Heart right ventricle (tissue), 16 donors: ENCODE measurements around the gene OXCT1. TPM values are rescaled to one million over a fixed set of nuclear protein-coding genes. Genes with fewer than 3 reads are reported as not detected.

Experiments
- ATAC-seq, 8 donors: fragments of 200-7000 bp; cut with Tn5 transposase; one replicate each; pipeline ENCODE4 v1.9.1; 2020; ENCODE audit warnings: mild to moderate bottlenecking in 8 of 8, moderate library complexity in 8 of 8, moderate number of reproducible peaks in 1 of 8
- DNase-seq, 2 donors: peaks; one replicate each; pipeline ENCODE4 v3.0.0-alpha.2; 2020
- H3K27ac ChIP-seq, 10 donors: fragments of 200-600 bp; sonication (generic) in 2 of 10; one replicate each; pipeline versions ENCODE4 v1.5.0 to v1.8.0; 2020 to 2022; ENCODE audit warnings: mild to moderate bottlenecking in 3 of 10
- H3K27me3 ChIP-seq, 7 donors: fragments of 200-600 bp; one replicate each; pipeline ENCODE4 v1.8.0; 2021 to 2022; ENCODE audit warnings: mild to moderate bottlenecking in 2 of 7
- H3K36me3 ChIP-seq, 9 donors: fragments of 200-600 bp; sonication (generic) in 1 of 9; one replicate each; pipeline versions ENCODE4 v1.5.0 to v1.8.0; 2020 to 2022; ENCODE audit warnings: mild to moderate bottlenecking in 2 of 9
- H3K4me1 ChIP-seq, 9 donors: fragments of 200-600 bp; sonication (generic) in 1 of 9; one replicate each; pipeline versions ENCODE4 v1.5.0 to v1.8.0; 2020 to 2022; ENCODE audit warnings: mild to moderate bottlenecking in 4 of 9
- H3K4me3 ChIP-seq, 10 donors: fragments of 200-600 bp; sonication (generic) in 2 of 10; one replicate each; pipeline versions ENCODE4 v1.5.0 to v1.8.0; 2020 to 2022; ENCODE audit warnings: mild to moderate bottlenecking in 7 of 10, moderate library complexity in 2 of 10
- H3K9me3 ChIP-seq, 11 donors: fragments of 200-600 bp in 10 of 11; sonication (generic) in 2 of 11; one replicate each; pipeline versions ENCODE4 v1.5.0 to v1.8.0; 2013 to 2022; ENCODE audit warnings: mild to moderate bottlenecking in 2 of 11, control low read depth in 1 of 11, moderate library complexity in 1 of 11
- WGBS, 2 donors: extraction: QIAGEN DNeasy Blood & Tissue Kit; methylation state at CpG; one replicate each; pipeline ENCODE4 v1.1.7; 2013; ENCODE audit warnings: inconsistent platforms in 1 of 2; 5-methylcytosine and 5-hydroxymethylcytosine counted together
- intact Hi-C, 10 donors: fragments of 100-400 bp; cut with DNase I; formaldehyde crosslinking; loops; one replicate each; pipeline versions ENCODE4 v1.11.1 to v1.14.2; 2022
- polyA plus RNA-seq, 2 donors: library from polyadenylated mRNA; stranded (reverse); fragments of 200-250 nt; gene quantifications; one replicate each; pipeline ENCODE4 v1.2.3, GENCODE V29; 2013
- total RNA-seq, 10 donors: library from RNA; stranded (reverse); fragmentation: NEBNext Ultra II Directional in 3 of 10; extraction: Animal tissue kit (Norgen Biotek cat#: 25700) in 3 of 10; gene quantifications; one replicate each; pipeline versions ENCODE4 v1.2.1 to v1.2.4, GENCODE V29; 2021 to 2023
- TF ChIP-seq, protein P1 (sequence below), 9 donors: fragments of 200-600 bp; sonication (generic) in 2 of 9; IDR thresholded peaks; one replicate each; pipeline versions ENCODE4 v1.5.0 to v1.8.0; 2021 to 2022; ENCODE audit warnings: antibody characterized with exemption in 9 of 9, mild to moderate bottlenecking in 5 of 9, moderate library complexity in 1 of 9
- donor health status: Arrhythmogenic right ventricular cardiomyopathy.
- donor health status: ischemic (EF 13 %, LVEDD 7.1; RV severe dilation, severe dysfunction).
- donor health status: healthy with polysubstance abuse.
- donor health status: DM: no; HTN: yes; CAD: no.
- donor health status: DM: no; HTN: no; CAD: no.
- donor health status: ischemic (EF 25% LVEDD 6.9; RV normal size, moderate dysfunction).
- donor health status: ischemic (EF 25% LVEDD 5.7; RV mildly dilated, moderate dysfunction).
- donor health status: healthy.
- donor health status: DM: yes; HTN: yes; CAD: no.
- donor health status: Ischemic cardiomyopathy.
- donor health status: ischemic (EF 35%, LVEDD 5.7; RV mildly dilated, moderate dysfunction).
- donor health status: nonischemic (EF 11% LVEDD 7.7; RV severe dilation, severe dysfunction).
- donor health status: DM: yes; HTN: yes; CAD: no.
- donor health status: PGD.
- donor health status: ischemic (EF 29% LVEDD 5.4; RV normal size, mild dysfunction).
- donor health status: nonischemic (EF 23%, LVEDD 6.1; RV moderate dilation, normal function).

OXCT1 gene
- total and polyA plus RNA-seq, 12 donors = 22.2 to 340 (median 234) TPM

DNA sequence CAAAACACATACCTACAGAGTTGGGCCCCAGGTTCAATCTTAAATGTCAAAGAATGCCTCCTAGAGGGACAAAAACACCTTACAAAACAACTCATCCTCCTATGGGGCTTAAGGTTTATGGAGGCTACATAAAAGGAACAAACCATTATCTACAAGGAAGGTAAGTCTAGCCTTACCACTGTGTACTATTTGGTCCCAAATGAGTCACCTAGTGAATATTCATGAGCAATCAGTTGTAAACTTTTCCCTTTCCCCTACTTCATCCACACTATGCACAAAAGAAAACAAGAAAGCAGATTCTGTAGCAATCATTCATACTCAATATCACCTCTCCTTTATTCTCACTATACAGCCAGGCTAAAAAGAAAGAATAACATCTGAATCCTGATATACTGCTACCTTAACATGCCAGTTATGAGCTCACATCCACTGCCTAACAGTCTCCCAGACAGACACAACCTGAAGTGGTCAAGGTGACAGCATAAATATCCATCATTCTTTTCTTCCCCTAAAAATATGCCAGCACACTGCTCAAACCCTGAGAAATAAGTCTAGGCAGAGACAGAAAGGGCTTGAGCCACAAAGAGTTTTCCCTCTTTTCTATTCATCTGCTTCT lies 6.2 kb downstream of the OXCT1 start:
- Histone ChIP-seq H3K9me3 (no peaks in the 10 kb centered on the region), H3K4me3 (no peak overlapping the region), H3K27ac (no peak overlapping the region), H3K27me3 (no peaks in the 10 kb centered on the region), H3K36me3 (peaks cover 0 to 43% (median 4%) of the 10 kb centered on the region in 9 donors), H3K4me1 (peaks cover 0 to 28% (median 7%) of the 10 kb centered on the region in 9 donors)
- intact Hi-C loops = loop anchor here in 2 of 10 donors (10.0 kb wide), 2 partner anchors 51 to 1021 kb away; no protein-coding TSS in a partner anchor
- peak in 1 of 8 donors; percentile 42 for ATAC-seq
- DNase-seq = no peak
- TF ChIP-seq, protein P1, sequence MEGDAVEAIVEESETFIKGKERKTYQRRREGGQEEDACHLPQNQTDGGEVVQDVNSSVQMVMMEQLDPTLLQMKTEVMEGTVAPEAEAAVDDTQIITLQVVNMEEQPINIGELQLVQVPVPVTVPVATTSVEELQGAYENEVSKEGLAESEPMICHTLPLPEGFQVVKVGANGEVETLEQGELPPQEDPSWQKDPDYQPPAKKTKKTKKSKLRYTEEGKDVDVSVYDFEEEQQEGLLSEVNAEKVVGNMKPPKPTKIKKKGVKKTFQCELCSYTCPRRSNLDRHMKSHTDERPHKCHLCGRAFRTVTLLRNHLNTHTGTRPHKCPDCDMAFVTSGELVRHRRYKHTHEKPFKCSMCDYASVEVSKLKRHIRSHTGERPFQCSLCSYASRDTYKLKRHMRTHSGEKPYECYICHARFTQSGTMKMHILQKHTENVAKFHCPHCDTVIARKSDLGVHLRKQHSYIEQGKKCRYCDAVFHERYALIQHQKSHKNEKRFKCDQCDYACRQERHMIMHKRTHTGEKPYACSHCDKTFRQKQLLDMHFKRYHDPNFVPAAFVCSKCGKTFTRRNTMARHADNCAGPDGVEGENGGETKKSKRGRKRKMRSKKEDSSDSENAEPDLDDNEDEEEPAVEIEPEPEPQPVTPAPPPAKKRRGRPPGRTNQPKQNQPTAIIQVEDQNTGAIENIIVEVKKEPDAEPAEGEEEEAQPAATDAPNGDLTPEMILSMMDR (IDR thresholded peaks at IDR 0.05) = no peak

DNA sequence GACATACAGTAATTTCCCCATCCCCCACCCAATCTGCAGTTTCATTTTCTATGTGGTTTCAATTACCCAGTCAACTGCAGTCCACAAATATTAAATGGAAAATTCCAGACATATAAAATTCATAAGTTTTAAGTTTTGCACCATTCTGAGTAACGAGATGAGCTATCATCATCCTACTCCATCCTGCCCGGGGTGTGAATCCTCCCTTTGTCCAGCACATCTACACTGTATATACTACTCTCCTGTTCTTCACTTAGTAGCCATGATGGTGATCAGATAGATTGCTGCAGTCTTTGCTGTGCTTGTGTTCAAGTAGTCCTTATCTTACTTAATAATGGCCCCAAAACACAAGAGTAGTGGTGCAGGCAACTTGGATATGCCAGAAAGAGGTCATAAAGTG lies 11.3 kb downstream of the OXCT1 start:
- no peak overlapping the region for H3K27ac ChIP-seq

DNA sequence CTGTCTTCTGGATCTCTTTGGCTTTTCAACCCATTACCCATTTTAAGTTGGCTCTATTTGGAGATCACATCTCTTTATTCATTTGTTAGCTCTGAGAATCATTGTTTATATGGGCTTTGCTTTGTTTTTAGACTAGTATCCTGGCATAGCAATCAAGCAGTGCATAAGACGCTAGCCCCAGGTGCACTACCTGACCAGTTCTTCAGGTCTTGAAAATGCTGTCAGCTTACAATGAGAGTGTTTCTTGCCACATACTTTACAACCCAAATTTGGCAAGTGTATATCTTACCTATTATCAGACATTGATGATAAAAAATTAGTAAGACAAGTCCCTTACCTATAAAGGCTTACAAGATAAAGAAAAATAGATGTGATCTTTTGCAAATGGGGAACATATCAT lies 12.2 kb downstream of the OXCT1 start:
- 94 to 97% methylated on average over 1 of the region's 1 CpG for whole genome bisulfite sequencing, 2 donors
- Histone ChIP-seq H3K4me3 (no peak overlapping the region), H3K9me3 (no peaks in the 10 kb centered on the region), H3K27me3 (no peaks in the 10 kb centered on the region), H3K27ac (no peak overlapping the region), H3K4me1 (peaks cover 0 to 4% (median 0%) of the 10 kb centered on the region in 9 donors), H3K36me3 (peaks cover 0 to 82% (median 15%) of the 10 kb centered on the region in 9 donors)
- ATAC-seq (no peak), DNase-seq (no peak)
- intact Hi-C loops = loop anchor here (1.0 to 10.0 kb wide), 15 partner anchors 59 to 1031 kb away; partner anchors contain the start of gene FBXO4 (in 4 of the 10)
- TF ChIP-seq, protein P1 (IDR thresholded peaks at IDR 0.05) = no peak

More for the DNA sequence above, 11.3 kb downstream of the OXCT1 start:
- Histone ChIP-seq H3K9me3 (no peaks in the 10 kb centered on the region), H3K4me3 (no peak overlapping the region), H3K27me3 (no peaks in the 10 kb centered on the region), H3K36me3 (peaks cover 0 to 73% (median 6%) of the 10 kb centered on the region in 9 donors), H3K4me1 (peaks cover 0 to 6% (median 2%) of the 10 kb centered on the region in 9 donors)
- ATAC-seq = no peak
- DNase-seq = no peak
- TF ChIP-seq, protein P1 (IDR thresholded peaks at IDR 0.05) = no peak
- intact Hi-C loops = loop anchor here (5.0 to 10.0 kb wide), 11 partner anchors 58 to 1028 kb away; partner anchors contain the start of gene FBXO4 (in 3 of the 10)
- WGBS, 2 donors = 86 to 92% methylated on average over 2 of the region's 2 CpGs

DNA sequence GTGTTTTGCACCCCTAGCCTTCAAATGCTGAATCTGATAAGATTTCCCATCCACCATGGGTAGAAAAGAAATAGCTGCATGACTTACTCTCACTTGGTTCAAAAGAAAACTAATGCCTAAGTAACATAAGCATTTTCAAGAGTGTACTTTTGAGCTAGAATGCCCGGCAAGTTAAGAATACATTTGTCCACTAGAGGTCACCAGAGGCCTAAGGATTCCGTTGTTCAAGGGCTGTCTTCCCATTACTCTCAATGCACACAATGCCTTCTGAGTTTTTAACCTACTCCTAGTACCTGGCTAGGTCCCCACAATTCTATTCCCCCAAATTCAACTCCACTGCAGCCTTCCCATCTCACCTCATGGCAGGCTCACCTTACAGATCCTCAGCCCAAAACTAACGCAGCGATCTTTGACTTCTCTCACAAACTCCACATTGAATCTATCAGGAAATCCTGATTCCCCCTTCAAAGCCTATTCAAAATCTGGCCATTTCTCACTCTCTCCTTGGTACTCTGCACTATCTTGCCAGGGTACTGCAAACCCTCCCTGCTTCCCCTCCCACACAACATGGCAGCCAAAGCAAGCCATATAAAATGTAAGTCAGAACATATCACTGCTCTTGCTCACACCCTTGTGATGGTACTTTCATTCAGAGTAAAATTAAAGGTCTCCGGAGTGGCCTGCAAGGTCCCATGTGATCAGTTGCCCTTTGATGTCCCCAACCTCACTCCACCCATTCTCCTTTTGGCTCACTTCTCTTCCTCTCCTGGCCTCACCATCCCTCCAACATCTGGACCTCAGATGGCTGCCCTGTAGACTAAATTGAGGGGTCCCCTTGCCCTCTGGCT lies 13.4 kb downstream of the OXCT1 start:
- intact Hi-C loops = loop anchor here (1.0 to 10.0 kb wide), 15 partner anchors 60 to 1032 kb away; partner anchors contain the start of gene FBXO4 (in 4 of the 10)
- H3K4me3 ChIP-seq = no peak overlapping the region
- ATAC-seq (peak; percentile 75 to 91 (median 84)), DNase-seq (peak in 1 of 2 donors; percentile 71)
- WGBS, 2 donors = 46 to 49% methylated on average over 5 of the region's 5 CpGs
- H3K9me3 ChIP-seq = no peaks in the 10 kb centered on the region
- H3K27ac ChIP-seq = no peak overlapping the region
- no peaks in the 10 kb centered on the region for H3K27me3 ChIP-seq
- TF ChIP-seq, protein P1 (IDR thresholded peaks at IDR 0.05) = peak; percentile 72 to 87 (median 82)
- H3K4me1 ChIP-seq = peaks cover 0 to 4% (median 0%) of the 10 kb centered on the region in 9 donors
- H3K36me3 ChIP-seq = peaks cover 0 to 83% (median 23%) of the 10 kb centered on the region in 9 donors
